Natural killer cell (primary cell): ENCODE data around the gene SPSB3. TPM values are rescaled to one million over a fixed set of nuclear protein-coding genes. Genes with fewer than 3 reads are reported as not detected.

Experiments used
- ATAC-seq, 3 donors: fragments of 150-1000 bp in 2 of 3; fragments of 200-7000 bp in 1 of 3; cut with Tn5 transposase; 1 replicate in 1 of 3; 2 replicates in 2 of 3; pipeline ENCODE4 v1.10.0; 2021; ENCODE audit warnings: mild to moderate bottlenecking in 2 of 3, moderate library complexity in 2 of 3
- DNase-seq, 2 donors: peaks; one replicate each; pipeline versions ENCODE4 v3.0.0 to v3.0.0-alpha.2; 2013 to 2021; ENCODE audit warnings: mixed read lengths in 1 of 2
- H3K27ac ChIP-seq: one replicate; pipeline ENCODE4 v1.5.1; 2013; ENCODE audit warnings: mild to moderate bottlenecking, low read length
- H3K27me3 ChIP-seq: one replicate; pipeline ENCODE4 v1.6.1; 2013; ENCODE audit warnings: low read length; ENCODE audit not compliant: control insufficient read depth, insufficient read depth
- H3K36me3 ChIP-seq: one replicate; pipeline ENCODE4 v1.6.1; 2013; ENCODE audit warnings: low read length; ENCODE audit not compliant: control insufficient read depth, insufficient read depth
- H3K4me1 ChIP-seq: one replicate; pipeline ENCODE4 v1.6.1; 2013; ENCODE audit warnings: low read length; ENCODE audit not compliant: control insufficient read depth, insufficient read depth
- H3K4me3 ChIP-seq: one replicate; pipeline ENCODE4 v1.5.1; 2013; ENCODE audit warnings: low read length
- H3K9me3 ChIP-seq: one replicate; pipeline ENCODE4 v1.6.1; 2013; ENCODE audit warnings: low read length; ENCODE audit not compliant: control insufficient read depth, insufficient read depth
- H3K27ac Mint-ChIP-seq, 2 donors: one replicate each; pipeline ENCODE4 v1.8.0; 2022; ENCODE audit warnings: mild to moderate bottlenecking in 2 of 2, mixed read lengths in 2 of 2, moderate library complexity in 1 of 2
- H3K27me3 Mint-ChIP-seq, 2 donors: one replicate each; pipeline ENCODE4 v1.8.0; 2022; ENCODE audit warnings: low read depth in 2 of 2, mixed read lengths in 2 of 2
- H3K36me3 Mint-ChIP-seq: one replicate; pipeline ENCODE4 v1.8.0; 2022; ENCODE audit warnings: mixed read lengths
- H3K4me1 Mint-ChIP-seq, 2 donors: one replicate each; pipeline ENCODE4 v1.8.0; 2022; ENCODE audit warnings: mixed read lengths in 2 of 2
- H3K4me3 Mint-ChIP-seq: one replicate; pipeline ENCODE4 v1.8.0; 2022; ENCODE audit warnings: mild to moderate bottlenecking, moderate library complexity, mixed read lengths
- H3K9me3 Mint-ChIP-seq, 2 donors: one replicate each; pipeline ENCODE4 v1.8.0; 2022; ENCODE audit warnings: mixed read lengths in 2 of 2
- CTCF ChIP-seq: fragments of 200-600 bp; IDR thresholded peaks from one replicate; pipeline ENCODE4 v1.8.0; 2022; ENCODE audit warnings: antibody characterized with exemption
- WGBS: methylation state at CpG from one replicate; pipeline ENCODE4 v1.1.7; 2013; ENCODE audit warnings: missing lambda C conversion rate; ENCODE audit not compliant: insufficient coverage; 5-methylcytosine and 5-hydroxymethylcytosine counted together
- intact Hi-C: fragments of 100-400 bp; cut with micrococcal nuclease; formaldehyde crosslinking; loops from one replicate; pipeline ENCODE4 v1.14.2; 2022
- total RNA-seq, 4 donors: library from RNA; stranded (reverse); fragments of 120-200 nt in 1 of 4; gene quantifications; one replicate each; pipeline versions ENCODE4 v1.2.3 to v1.2.4, GENCODE V29; 2013 to 2022

SPSB3 gene
- total RNA-seq, 3 donors from 2014 or later (not counting 1 experiment from before 2014, with no cell fraction given) = 100 to 122 (median 110) TPM

- intact Hi-C loops = no loop called here
These were observed 37.2 kb upstream of the SPSB3 start for GRCh38 chr16:1819611-1820010.

GRCh38 chr16:1818873-1819525 is 36.6 kb upstream of the SPSB3 start:
- no peak for TF ChIP-seq CTCF
- intact Hi-C loops = no loop called here
- Histone ChIP-seq H3K27me3 (no peaks in the 10 kb centered on the region), H3K27ac (no peak overlapping the region), H3K9me3 (no peaks in the 10 kb centered on the region), H3K4me3 (no peak overlapping the region), H3K4me1 (no peaks in the 10 kb centered on the region), H3K36me3 (peaks cover 47% of the 10 kb centered on the region)
- Mint-ChIP-seq H3K27me3 (no peaks in the 10 kb centered on the region), H3K27ac (no peak overlapping the region), H3K4me3 (no peak overlapping the region), H3K4me1 (peaks cover 0 to 4% of the 10 kb centered on the region in 2 donors), H3K36me3 (no peaks in the 10 kb centered on the region), H3K9me3 (no peaks in the 10 kb centered on the region)
- ATAC-seq (no peak), DNase-seq (no peak)
- 96% methylated on average over 35 of the region's 35 CpGs for WGBS

More at GRCh38 chr16:1819611-1820010, 37.2 kb upstream of the SPSB3 start:
- WGBS = 99% methylated on average over 15 of the region's 15 CpGs
- Mint-ChIP-seq H3K36me3 (no peaks in the 10 kb centered on the region), H3K27ac (no peak overlapping the region), H3K9me3 (no peaks in the 10 kb centered on the region), H3K27me3 (no peaks in the 10 kb centered on the region), H3K4me3 (no peak overlapping the region), H3K4me1 (peaks cover 0 to 8% of the 10 kb centered on the region in 2 donors)
- no peaks in the 10 kb centered on the region for H3K27me3 ChIP-seq
- no peak for TF ChIP-seq CTCF
- H3K27ac ChIP-seq = no peak overlapping the region
- no peak for ATAC-seq
- peaks cover under 1% of the 10 kb centered on the region for H3K4me1 ChIP-seq
- DNase-seq = no peak
- no peaks in the 10 kb centered on the region for H3K9me3 ChIP-seq
- no peak overlapping the region for H3K4me3 ChIP-seq
- H3K36me3 ChIP-seq = peaks cover 47% of the 10 kb centered on the region

GRCh38 chr16:1818204-1818872 is 36.0 kb upstream of the SPSB3 start:
- no peak for ATAC-seq
- Histone ChIP-seq H3K9me3 (no peaks in the 10 kb centered on the region), H3K4me1 (no peaks in the 10 kb centered on the region), H3K4me3 (no peak overlapping the region), H3K36me3 (peaks cover 47% of the 10 kb centered on the region), H3K27ac (no peak overlapping the region), H3K27me3 (no peaks in the 10 kb centered on the region)
- no peak for DNase-seq
- Mint-ChIP-seq H3K27me3 (no peaks in the 10 kb centered on the region), H3K4me3 (no peak overlapping the region), H3K36me3 (no peaks in the 10 kb centered on the region), H3K9me3 (no peaks in the 10 kb centered on the region), H3K27ac (no peak overlapping the region), H3K4me1 (peaks cover 3% of the 10 kb centered on the region in 2 donors)
- TF ChIP-seq CTCF = no peak
- WGBS = 96% methylated on average over 27 of the region's 27 CpGs
- intact Hi-C loops = no loop called here
